HK-2 (cell line): ENCODE results near the gene NOP56.
"Not testable (repeated sequence)": the region's sequence is repeated elsewhere in the genome, so short reads cannot be mapped to it uniquely, and the experiment has no call there.

Source experiments
- DNase-seq: peaks from one replicate; pipeline ENCODE4 v3.0.0-alpha.2; 2018; ENCODE audit not compliant: unreplicated experiment

NOP56 gene

DNA sequence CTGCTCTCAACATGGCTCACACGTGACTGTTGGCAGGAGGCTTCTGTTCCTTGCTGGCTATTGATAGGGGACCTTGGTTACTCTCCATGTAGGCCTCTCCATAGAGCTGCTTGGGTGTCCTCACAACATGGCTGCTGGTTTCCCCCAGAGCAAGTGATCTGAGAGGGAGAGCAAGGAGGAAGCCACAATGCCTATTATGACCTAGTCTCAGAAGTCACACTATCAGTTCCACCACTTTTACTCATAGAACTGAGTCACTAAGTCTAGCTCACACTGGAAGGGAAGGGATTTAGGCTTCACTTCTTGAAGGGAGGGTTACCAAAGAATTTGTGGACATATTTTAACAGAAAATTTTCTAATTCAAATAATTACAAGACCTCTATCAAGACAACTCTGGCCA lies 8.7 kb upstream of the NOP56 start:
- no peak for DNase-seq

DNA sequence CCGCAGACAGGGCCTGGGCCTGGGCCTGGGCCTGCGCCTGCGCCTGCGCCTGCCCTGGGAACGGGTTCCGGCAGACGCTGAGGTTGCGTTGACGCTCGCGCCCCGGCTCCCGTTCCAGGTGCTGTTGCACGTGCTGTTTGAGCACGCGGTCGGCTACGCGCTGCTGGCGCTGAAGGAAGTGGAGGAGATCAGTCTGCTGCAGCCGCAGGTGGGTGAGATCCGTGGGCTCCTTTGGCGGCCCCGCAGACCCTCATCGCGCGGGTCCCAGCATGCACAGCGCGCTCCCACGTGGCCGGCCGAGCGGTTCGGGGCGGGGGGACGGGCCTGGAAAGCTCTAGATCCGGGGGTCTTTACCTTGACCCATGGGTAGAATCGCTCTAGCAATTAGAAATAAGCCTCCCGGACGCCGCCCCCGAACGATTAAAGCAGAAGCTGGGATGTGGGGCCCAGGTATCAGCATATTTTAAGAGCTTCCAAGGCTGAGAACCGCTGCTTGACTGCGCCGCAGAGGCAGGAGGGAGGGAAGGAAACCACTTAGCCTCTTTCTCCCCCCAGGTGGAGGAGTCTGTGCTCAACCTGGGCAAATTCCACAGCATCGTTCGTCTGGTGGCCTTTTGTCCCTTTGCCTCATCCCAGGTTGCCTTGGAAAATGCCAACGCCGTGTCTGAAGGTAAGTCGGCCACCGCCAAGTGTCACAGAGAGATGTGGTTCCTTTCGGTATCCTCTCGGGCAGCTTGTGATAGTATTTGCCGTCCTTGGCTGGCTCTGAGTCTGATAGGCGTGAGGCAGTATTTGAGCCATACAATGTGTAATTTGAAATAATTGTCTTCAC lies 508 bp downstream of the NOP56 start:
- no peak for DNase-seq

DNA sequence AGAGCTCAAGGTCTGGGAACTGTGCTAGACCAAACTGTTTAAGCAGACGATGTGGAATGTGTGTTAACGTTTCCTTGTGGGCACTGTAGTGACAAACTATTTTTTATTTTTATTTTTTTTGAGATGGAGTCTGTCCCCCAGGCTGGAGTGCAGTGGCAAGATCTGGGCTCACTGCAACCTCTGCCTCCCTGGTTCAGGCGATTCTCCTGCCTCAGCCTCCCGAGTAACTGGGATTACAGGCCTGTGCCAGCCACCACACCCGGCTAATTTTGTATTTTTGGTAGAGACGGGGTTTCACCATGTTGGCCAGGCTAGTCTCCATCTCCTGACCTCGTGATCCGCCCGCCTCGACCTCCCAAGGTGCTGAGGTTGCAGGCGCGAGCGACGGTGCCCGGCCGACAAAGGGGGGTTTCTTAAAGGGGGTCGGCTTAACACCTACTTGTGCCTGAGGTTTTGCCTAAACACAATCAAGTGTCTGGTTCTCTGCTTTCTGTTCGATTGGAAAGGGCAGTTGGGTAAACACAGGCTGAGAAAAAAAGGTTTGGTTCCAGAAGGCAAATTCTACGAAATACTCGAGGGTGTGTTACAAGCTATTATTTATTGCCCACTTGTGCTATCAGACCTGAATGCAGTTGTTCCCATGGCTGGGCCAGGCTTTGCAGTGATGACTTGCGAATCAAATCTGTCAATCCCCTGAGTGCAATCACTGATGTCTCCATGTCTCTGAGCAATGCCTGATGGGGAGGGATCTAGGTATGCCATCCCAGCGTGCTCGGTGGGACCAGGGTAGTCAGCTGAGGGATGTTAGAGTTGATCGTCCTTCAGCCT lies 1.3 kb downstream of the NOP56 start:
- no peak for DNase-seq

DNA sequence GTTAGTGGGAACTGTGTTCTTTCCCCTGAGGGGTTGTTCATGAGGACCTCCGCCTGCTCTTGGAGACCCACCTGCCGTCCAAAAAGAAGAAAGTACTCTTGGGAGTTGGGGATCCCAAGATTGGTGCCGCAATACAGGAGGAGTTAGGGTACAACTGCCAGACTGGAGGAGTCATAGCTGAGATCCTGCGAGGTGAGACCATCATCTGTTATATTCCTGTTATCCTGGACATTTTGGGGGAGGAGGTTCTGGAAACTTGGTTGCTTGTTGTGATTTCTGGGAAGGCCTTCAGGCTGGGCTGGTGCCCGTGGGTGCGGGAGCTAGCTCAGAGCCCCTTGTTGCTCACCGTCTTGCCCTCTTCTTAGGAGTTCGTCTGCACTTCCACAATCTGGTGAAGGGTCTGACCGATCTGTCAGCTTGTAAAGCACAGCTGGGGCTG lies 2.0 kb downstream of the NOP56 start:
- no peak for DNase-seq

DNA sequence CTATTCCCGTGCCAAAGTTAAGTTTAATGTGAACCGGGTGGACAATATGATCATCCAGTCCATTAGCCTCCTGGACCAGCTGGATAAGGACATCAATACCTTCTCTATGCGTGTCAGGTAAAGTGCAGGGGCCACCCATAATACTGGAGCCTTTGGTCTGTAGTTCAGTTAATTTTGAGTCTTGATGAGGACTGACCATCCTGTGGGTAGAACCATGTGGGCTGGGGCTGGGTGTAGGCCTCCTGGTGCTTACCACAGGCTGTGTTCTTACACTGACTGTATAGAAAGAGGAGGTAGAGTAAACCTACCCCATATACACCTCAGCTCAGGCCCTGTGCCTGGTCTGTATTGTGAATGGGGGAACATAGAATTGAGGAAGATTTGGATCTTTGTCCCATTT lies 2.4 kb downstream of the NOP56 start:
- DNase-seq = no peak

DNA sequence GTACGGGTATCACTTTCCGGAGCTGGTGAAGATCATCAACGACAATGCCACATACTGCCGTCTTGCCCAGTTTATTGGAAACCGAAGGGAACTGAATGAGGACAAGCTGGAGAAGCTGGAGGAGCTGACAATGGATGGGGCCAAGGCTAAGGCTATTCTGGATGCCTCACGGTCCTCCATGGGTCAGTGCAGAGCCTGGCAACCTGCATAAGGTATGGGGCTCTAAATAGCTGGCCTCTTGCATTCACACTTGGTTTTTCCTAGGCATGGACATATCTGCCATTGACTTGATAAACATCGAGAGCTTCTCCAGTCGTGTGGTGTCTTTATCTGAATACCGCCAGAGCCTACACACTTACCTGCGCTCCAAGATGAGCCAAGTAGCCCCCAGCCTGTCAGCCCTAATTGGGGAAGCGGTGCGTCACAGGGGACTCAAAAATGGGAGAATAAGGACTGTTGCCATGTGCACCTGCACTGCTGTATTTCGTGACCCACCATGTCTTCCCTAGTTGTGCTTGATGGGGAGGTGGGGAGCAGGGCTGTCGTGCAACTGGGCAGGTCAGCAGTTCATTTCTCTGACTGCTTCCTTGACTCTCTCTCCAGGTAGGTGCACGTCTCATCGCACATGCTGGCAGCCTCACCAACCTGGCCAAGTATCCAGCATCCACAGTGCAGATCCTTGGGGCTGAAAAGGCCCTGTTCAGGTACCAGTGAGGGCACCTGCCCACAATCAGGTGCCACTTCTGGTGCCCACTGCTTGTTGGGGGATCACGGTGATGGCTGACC lies 3.1 kb downstream of the NOP56 start:
- DNase-seq = no peak

DNA sequence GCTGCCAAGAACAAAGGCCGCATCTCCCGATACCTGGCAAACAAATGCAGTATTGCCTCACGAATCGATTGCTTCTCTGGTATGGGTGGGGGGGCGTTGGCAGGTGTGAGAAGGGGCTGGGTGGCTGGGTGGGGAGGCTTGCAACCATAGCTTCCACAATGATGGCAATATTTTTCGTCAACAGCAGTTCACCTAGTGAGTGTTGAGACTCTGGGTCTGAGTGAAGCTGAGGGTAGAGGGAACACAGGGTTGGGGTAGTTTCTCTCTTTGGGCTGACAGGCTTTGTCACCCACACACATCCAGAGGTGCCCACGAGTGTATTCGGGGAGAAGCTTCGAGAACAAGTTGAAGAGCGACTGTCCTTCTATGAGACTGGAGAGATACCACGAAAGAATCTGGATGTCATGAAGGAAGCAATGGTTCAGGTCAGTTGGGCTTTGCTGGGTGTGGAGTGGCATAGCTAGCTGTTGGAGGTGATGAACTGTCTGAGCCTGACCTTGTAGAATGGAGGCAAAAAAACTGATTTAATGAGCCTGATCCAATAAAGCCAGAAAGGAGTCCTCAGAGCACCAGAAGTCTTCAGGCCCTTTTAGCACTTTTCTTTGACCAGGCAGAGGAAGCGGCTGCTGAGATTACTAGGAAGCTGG lies 4.2 kb downstream of the NOP56 start:
- no peak for DNase-seq

DNA sequence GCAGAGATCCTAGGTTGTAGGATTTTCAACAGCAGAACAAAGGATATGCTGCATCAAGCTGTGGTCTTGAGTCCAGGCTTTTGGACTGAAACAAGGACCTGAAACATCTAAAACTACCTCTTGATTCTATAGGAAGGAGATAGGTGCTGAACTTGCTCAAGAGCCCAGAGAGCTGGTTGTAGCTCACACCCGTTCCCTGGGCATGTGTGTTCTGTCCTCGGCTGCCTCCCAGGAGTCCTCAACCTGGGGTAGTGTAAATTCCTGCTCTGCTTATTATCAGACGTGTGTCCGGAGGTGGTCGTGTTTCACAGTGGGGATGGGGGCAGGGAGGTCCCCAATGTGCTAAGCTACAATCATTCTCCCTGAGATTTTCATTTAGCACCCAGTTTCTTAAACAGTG lies 4.8 kb downstream of the NOP56 start:
- no peak for DNase-seq

DNA sequence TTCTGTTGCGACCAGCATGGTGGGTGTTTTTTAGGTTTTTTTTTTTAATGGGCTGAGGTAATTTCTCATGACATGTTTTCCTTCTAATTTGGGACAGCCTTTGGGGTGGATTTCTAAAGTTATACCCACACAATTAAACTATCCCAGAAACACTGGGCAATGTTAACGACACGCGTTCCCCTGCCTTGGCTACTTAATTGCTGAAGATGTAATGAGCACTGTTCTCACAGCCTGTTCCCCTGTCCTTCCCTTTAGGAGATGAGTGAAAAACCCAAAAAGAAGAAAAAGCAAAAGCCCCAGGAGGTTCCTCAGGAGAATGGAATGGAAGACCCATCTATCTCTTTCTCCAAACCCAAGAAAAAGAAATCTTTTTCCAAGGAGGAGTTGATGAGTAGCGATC lies 5.2 kb downstream of the NOP56 start:
- no peak for DNase-seq

DNA sequence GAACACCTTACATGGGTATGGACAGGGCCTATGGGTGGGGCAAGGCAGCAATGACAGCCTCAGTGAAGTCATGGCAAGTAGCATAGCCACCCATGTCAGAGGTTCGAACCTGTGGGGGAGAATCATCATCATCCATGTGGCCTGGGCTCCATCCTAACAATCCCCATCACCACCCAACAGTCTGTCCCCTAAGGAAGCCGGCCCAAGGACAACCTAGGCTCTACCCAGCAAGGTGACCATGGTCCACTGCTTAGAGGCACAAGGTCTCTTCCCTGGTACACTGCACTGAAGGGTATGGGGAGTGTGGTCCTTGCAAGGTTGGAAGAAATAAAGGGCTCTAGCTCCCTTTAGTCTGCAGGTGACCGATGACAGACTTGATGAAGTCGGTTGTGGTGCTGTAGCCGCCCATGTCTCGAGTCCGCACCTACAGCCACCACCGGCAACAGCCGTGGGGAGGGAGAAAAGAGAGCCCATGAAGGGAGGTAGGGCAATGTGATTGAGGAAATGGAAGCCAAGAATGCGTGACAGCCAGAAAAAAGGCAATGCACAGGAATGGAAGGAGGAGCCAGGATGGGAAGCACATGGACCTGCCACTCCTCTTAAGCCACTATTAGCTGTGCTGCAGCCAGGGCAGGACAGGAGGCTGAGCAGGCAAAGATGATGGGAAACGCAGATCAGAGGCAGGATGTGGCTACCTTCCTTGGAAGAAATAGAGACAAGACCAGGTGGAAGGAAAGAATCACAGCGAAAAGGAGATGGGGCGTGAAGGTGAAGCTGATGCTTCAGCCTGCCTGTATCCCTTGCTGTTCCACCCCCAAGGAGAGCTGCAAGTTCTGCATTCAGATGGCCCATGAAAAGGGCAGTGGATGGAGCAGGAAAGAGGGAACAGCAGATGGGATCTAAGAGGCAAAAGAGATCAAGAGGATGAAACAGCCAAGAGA lies 6.3 kb downstream of the NOP56 start:
- peak; percentile 54 for DNase-seq

DNA sequence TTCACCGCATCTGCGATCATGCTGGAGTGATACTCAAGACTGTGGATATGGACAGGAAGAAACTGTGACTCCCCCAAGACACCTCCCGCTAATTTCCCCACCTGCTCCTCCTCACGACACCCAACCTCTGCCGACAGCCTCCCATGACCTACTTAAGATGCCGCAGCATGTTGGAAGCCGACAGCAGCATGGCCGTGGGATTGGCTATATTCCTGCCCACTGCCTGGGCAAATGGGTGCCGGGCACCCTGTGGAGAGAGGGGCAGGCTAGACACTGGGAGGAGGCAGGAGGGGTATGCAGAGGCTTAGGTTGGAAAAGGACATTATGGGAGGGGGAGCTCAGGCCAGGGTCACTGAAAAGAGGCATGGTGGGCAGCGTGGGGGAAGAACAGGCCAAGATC lies 7.1 kb downstream of the NOP56 start:
- no peak for DNase-seq

DNA sequence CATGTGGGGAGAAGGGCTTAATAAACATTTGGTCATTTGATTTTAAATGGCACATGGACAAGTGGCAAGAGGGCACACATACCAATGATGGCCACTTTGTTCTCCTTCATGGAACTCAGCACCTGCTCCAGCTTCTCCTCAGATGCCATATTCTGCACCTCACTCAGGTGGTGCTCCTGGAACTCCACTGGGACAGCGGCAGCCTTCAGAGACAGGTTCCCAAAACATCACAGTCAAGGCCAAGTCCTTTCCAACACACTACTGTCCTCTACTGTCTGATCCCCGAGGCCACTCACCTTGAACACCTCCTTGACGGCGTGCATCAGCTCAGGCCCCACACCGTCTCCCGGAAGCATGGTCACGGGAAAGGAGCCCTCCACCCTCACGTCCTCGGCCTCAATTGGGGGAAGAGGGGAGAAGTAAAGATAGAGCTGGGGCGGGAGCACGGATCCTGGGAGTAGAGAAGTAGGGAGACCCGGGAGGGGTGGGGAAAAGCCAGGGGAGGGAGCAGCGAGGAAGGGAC lies 11.0 kb downstream of the NOP56 start:
- no peak for DNase-seq

DNA sequence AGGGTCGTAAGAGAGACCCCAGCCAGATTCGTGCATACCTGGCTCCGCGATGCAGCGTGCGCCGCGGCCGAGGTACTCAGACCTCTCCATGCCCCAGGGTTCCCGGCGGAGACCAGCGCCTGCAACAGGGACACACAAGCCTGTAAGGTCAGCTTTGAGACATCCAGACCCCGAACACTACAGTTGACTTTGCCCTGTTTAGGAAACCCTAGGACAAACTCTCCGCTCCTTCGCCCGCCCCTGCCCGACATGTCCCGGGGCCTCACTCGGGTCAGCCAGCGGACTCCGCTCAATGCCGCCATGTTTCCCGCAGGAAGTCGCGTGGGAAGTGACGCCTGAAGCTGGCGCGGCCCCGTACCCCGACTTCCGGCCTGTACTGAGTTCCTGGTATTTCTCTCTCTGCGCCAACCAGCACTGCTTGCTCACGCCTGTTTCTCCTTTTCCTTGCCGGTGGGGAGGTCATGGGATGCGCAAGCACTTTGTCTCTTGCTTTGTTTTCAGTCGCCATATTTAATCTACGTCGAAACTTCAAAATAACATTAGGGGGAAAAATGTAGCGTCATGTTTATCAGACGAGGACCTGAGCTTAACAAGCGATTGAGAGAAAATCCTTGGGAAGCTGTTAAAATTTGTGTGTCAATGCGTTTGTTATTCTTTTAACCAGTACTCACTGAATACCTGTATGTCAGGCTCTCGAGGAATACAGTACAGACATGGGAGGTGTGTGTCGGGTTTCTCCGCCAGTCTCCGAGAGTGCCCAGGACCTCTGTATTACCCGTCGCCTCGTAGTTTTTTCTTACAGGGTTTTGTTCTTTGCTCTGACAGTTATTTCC lies 11.7 kb downstream of the NOP56 start, which contains the start of gene IDH3B:
Gene IDH3B (minus strand): TSS at position 330 of the 833 bp plus-strand sequence. CDS start 28 bp downstream, at position 302.
- DNase-seq = peak; percentile 93

DNA sequence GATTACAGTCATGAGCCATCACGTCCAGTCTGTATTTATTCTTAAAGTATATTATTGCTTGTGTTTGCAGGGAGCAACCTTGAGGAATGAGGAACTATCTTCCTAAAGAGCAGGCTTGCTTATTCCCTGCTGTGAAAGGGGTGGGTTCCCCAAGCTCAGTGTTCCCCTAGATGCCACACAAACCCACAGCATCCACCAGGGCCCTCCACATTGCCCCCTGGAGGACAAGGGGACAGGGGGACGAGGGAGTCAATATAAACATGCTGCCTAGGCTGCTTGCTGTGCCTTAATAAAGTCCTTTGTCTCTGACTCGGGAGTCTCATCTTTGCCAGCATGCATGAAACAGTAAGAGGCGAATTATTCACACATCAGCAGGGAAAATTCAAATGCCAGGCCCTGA lies 19.5 kb downstream of the NOP56 start:
- DNase-seq = no peak

DNA sequence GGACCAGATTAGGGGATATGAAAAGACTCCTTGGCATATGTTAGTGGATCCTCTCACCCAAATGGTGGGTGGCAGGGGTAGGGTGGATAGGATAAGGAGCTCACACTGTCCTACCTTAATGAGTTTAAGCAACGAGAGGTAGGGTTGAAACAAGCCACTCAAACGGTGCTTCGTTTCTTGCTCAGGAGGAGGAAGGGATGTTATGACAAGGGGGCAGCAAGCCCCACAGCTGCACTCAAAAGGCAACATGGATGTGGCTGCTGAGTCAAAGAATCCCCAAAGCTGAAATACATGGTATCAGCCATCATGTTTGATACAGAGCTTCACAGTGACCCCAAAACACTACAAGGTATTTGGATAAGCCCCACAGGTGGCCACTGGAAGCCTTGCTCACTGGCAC lies 20.0 kb downstream of the NOP56 start:
- DNase-seq = no peak

DNA sequence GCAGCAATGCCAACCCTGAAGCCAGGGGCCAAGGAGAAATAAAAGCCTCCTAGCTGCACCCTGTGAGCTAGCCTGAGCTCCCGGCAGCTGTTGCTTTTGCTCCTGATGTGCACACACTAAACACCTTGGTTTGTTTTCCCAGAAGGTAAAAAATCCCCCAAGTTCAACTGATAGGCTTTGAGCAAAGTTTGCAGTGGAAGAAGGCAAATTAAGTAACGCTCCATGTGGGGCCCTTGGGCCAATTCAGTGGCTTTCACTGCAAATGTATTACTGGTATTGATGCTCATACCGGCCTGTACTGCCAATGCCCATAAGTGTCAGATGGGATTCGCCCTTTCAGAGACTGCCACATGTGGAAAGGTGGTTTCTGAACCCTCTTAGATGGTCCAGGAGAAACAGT lies 21.0 kb downstream of the NOP56 start:
- no peak for DNase-seq

DNA sequence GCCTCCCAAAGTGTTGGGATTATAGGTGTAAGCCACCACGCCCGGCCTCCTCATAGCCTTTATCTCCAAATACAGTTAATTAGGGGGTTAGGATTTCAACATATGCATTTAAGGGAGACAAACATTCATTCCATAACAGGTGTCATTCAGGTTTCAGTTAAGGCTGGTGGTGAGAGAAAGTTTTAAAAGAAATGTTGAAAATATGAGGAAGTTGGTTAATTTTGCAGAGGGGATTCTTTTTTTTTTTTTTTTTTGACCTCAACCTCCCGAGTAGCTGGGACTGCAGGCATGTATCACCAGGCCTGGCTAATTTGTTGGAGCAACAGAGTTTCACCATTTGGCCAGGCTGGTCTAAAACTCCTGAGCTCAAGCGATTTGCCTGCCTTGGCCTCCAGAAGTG lies 27.6 kb downstream of the NOP56 start:
- DNase-seq = no peak

DNA sequence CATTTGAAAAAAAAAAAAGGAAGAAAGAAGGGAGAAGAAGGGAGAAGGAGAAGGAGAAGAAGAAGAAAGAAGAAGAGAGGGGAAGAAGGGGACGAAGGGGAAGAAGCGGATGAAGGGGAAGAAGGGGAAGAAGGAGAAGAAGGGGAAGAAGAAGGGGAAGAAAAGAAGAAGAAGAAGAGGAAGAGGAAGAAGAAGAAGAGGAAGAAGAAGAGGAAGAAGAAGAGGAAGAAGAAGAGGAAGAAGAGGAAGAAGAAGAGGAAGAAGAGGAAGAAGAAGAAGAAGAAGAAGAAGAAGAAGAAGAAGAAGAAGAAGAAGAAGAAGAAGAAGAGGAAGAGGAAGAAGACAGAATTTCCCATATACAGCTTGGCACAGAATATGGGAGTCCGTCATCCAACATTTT lies 29.6 kb downstream of the NOP56 start:
- not testable (repeated sequence) for DNase-seq

DNA sequence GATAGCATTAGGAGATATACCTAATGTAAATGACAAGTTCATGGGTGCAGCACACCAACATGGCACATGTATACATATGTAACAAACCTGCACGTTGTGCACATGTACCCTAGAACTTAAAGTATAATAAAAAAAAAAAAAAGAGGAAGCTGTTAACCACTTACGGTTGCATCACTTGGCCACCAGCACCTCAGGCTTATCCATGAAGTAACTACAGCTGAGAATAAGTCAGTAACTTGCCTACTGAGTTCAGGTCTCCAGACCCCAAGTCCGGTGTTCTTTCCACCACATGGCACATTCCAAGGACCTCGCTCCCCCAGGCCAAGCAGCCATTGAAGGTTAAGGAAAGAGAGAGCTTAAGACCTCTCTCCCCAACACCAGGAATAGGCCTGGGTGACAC lies 32.4 kb downstream of the NOP56 start:
- not testable (repeated sequence) for DNase-seq
